Measurements from ENCODE around the gene BAZ2B. TPM values are rescaled to one million over a fixed set of nuclear protein-coding genes. Genes with fewer than 3 reads are reported as not detected.
A peak's percentile ranks its signal among the peaks of the same experiment; 100 is the strongest.

Gene BAZ2B
- polyA plus RNA-seq, 2 of the 4 experiments (the other 2 are of a cell fraction): 19.6 to 50.6 TPM

- 90% methylated on average over 2 of the region's 2 CpGs for WGBS (ENCODE audit: missing lambda C conversion rate)
- peaks cover 10% of the 10 kb centered on the region for H3K4me1 ChIP-seq
- POLR2A ChIA-PET: interaction anchor here (1.1 kb wide), 1 partner anchor 214 kb away, joined by 4 read pairs; the partner anchor contains the start of gene MARCHF7
- no peak overlapping the region for H3K4me2 ChIP-seq
- ATAC-seq (no peak), FAIRE-seq (no peak), DNase-seq (ENCODE audit: low read depth in 1 of 2, low spot score in 1 of 2) (no peak)
- TF ChIP-seq HOXA7 (CRISPR knock-in tag; IDR thresholded peaks at IDR 0.05): no peak
- no peak for TF ChIP-seq RARB (CRISPR knock-in tag; IDR thresholded peaks at IDR 0.05)
- no peak for TF ChIP-seq HEYL (CRISPR knock-in tag; IDR thresholded peaks at IDR 0.05)
- TF ChIP-seq MYC (IDR thresholded peaks at IDR 0.05; ENCODE audit: borderline replicate concordance, low read length): no peak
- no peak for TF ChIP-seq EP300 (IDR thresholded peaks at IDR 0.05)
- TF ChIP-seq ESRRA (IDR thresholded peaks at IDR 0.05; ENCODE audit: borderline replicate concordance, low read length): no peak
- TF ChIP-seq RAD21 (conservative IDR thresholded peaks at IDR 0.05 in 1 of 2, IDR thresholded peaks at IDR 0.05 in 1 of 2): no peak
- no peak for TF ChIP-seq NPAS2 (CRISPR knock-in tag; IDR thresholded peaks at IDR 0.05; ENCODE audit: borderline replicate concordance)
- TF ChIP-seq MAZ (IDR thresholded peaks at IDR 0.05; ENCODE audit: borderline replicate concordance, low read depth, low read length): no peak
- no peak for TF ChIP-seq BHLHE40 (IDR thresholded peaks at IDR 0.05; ENCODE audit: low read depth, low read length)
- TF ChIP-seq, protein P1, sequence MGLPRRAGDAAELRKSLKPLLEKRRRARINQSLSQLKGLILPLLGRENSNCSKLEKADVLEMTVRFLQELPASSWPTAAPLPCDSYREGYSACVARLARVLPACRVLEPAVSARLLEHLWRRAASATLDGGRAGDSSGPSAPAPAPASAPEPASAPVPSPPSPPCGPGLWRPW (IDR thresholded peaks at IDR 0.05): no peak
- no peak for TF ChIP-seq CEBPB (IDR thresholded peaks at IDR 0.05)
- TF ChIP-seq ZC3H11A (IDR thresholded peaks at IDR 0.05): no peak
- TF ChIP-seq CBX8 (IDR thresholded peaks at IDR 0.05): no peak
- no peak for TF ChIP-seq HMGXB4 (CRISPR knock-in tag; IDR thresholded peaks at IDR 0.05; ENCODE audit: borderline replicate concordance)
- TF ChIP-seq MAFK (IDR thresholded peaks at IDR 0.05; ENCODE audit: partially characterized antibody): no peak
- no peak overlapping the region; a peak in 1 of 6 replicates for H3K27ac ChIP-seq
- H3K4me3 ChIP-seq: no peak overlapping the region
- CTCF ChIA-PET: interaction anchor here (0.7 kb wide), 1 partner anchor 16 kb away, joined by 3 read pairs; no protein-coding TSS in a partner anchor
- H3K9me3 ChIP-seq: peaks cover 5% of the 10 kb centered on the region; the same call in 1 of the 3 replicates
These were observed 118.5 kb downstream of the BAZ2B start for GRCh38 chr2:159497847-159498246.

- Histone ChIP-seq H3K4me2 (peak overlapping the region; percentile 43), H3K27ac (peak overlapping the region; percentile 47 to 57; a peak in 4 of 6 replicates), H3K4me3 (no peak overlapping the region), H3K4me1 (peaks cover 10% of the 10 kb centered on the region), H3K9me3 (peaks cover 5% of the 10 kb centered on the region; the same call in 1 of the 3 replicates)
- ChIA-PET CTCF (no interaction called here), POLR2A (interaction anchor here (1.1 kb wide), 1 partner anchor 215 kb away, joined by 4 read pairs; the partner anchor contains the start of gene MARCHF7)
- DNase-seq (ENCODE audit: low read depth in 1 of 2, low spot score in 1 of 2): peak; percentile 57 to 82
- peak; percentile 97 for ATAC-seq
- TF ChIP-seq ZFP36 (IDR thresholded peaks at IDR 0.05; ENCODE audit: borderline replicate concordance, partially characterized antibody) (no peak), EP300 (IDR thresholded peaks at IDR 0.05) (no peak), FOSL2 (IDR thresholded peaks at IDR 0.05) (peak; percentile 17; the same call in 1 of the 2 replicates), FOSL2 (CRISPR knock-in tag; IDR thresholded peaks at IDR 0.05) (peak; percentile 76), RCOR1 (IDR thresholded peaks at IDR 0.05; ENCODE audit: low read depth, low read length) (no peak), CHD2 (IDR thresholded peaks at IDR 0.05; ENCODE audit: low read length, partially characterized antibody) (no peak), MAZ (IDR thresholded peaks at IDR 0.05; ENCODE audit: borderline replicate concordance, low read depth, low read length) (no peak), ELK1 (IDR thresholded peaks at IDR 0.05; ENCODE audit: low read depth, low read length) (no peak), MAFK (IDR thresholded peaks at IDR 0.05; ENCODE audit: partially characterized antibody) (peak; percentile 14), RAD21 (conservative IDR thresholded peaks at IDR 0.05 in 1 of 2, IDR thresholded peaks at IDR 0.05 in 1 of 2) (no peak), FOSB (CRISPR knock-in tag; IDR thresholded peaks at IDR 0.05) (no peak), NPAS2 (CRISPR knock-in tag; IDR thresholded peaks at IDR 0.05; ENCODE audit: borderline replicate concordance) (no peak), MYC (IDR thresholded peaks at IDR 0.05; ENCODE audit: borderline replicate concordance, low read length) (peak; percentile 45; the same call in 1 of the 2 replicates), NR3C1 (IDR thresholded peaks at IDR 0.05) (no peak), GATA3 (IDR thresholded peaks at IDR 0.05; ENCODE audit: borderline replicate concordance) (no peak), MAX (IDR thresholded peaks at IDR 0.05) (no peak), BHLHE40 (IDR thresholded peaks at IDR 0.05; ENCODE audit: low read depth, low read length) (no peak), HMGXB4 (CRISPR knock-in tag; IDR thresholded peaks at IDR 0.05; ENCODE audit: borderline replicate concordance) (no peak)
- TF ChIP-seq, protein P2, sequence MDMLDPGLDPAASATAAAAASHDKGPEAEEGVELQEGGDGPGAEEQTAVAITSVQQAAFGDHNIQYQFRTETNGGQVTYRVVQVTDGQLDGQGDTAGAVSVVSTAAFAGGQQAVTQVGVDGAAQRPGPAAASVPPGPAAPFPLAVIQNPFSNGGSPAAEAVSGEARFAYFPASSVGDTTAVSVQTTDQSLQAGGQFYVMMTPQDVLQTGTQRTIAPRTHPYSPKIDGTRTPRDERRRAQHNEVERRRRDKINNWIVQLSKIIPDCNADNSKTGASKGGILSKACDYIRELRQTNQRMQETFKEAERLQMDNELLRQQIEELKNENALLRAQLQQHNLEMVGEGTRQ (IDR thresholded peaks at IDR 0.05): no peak
- FAIRE-seq: no peak
These were observed 119.1 kb downstream of the BAZ2B start for GRCh38 chr2:159497256-159497655.

All from A549 (cell line).